PFSK-1 (cell line): ENCODE measurements around the gene KRTAP4-3.

Source experiments
- FOXP2 ChIP-seq: optimal IDR thresholded peaks from 2 replicates; pipeline ENCODE3; 2011; ENCODE audit warnings: borderline replicate concordance, control low read depth, inconsistent platforms; ENCODE audit not compliant: insufficient read depth; ENCODE audit errors: extremely low read length, extremely low read depth
- POLR2AphosphoS5 ChIP-seq: IDR thresholded peaks from 2 replicates; pipeline ENCODE4 v1.6.1; 2012; ENCODE audit warnings: low read depth, mild to moderate bottlenecking, control low read depth, low read length, moderate library complexity
- REST ChIP-seq, 2 experiments: IDR thresholded peaks; 2 replicates each; pipeline versions ENCODE4 v1.6.1 to v1.8.0; 2011 to 2012; ENCODE audit warnings: low read depth in 2 of 2, low read length in 2 of 2, control low read depth in 1 of 2, inconsistent platforms in 1 of 2, mild to moderate bottlenecking in 1 of 2, moderate library complexity in 1 of 2; ENCODE audit not compliant: insufficient read depth in 1 of 2
- SIN3A ChIP-seq: IDR thresholded peaks from 2 replicates; pipeline ENCODE4 v1.6.1; 2012; ENCODE audit warnings: mild to moderate bottlenecking, low read length, moderate library complexity, borderline replicate concordance; ENCODE audit not compliant: insufficient read depth
- TAF1 ChIP-seq: IDR thresholded peaks from 2 replicates; pipeline ENCODE4 v1.6.1; 2012; ENCODE audit warnings: low read length, control low read depth, borderline replicate concordance; ENCODE audit not compliant: insufficient read depth

Gene KRTAP4-3

GRCh38 chr17:41163828-41164227 lies 4.2 kb downstream of the KRTAP4-3 start:
- TF ChIP-seq POLR2AphosphoS5 (no peak), TAF1 (no peak), REST (IDR thresholded peaks at IDR 0.05; ENCODE audit: insufficient read depth in 1 of 2, low read depth in 2 of 2, low read length in 2 of 2) (no peak), FOXP2 (no peak), SIN3A (no peak)

GRCh38 chr17:41160648-41161047 lies 7.4 kb downstream of the KRTAP4-3 start, which contains the start of gene KRTAP4-4:
Gene KRTAP4-4 (minus strand): TSS chr17:41160748. CDS start chr17:41160691, 57 bp downstream.
- TF ChIP-seq POLR2AphosphoS5 (no peak), FOXP2 (no peak), SIN3A (no peak), REST (IDR thresholded peaks at IDR 0.05; ENCODE audit: insufficient read depth in 1 of 2, low read depth in 2 of 2, low read length in 2 of 2) (no peak), TAF1 (no peak)

GRCh38 chr17:41153856-41154255 lies 14.2 kb downstream of the KRTAP4-3 start:
- TF ChIP-seq REST (IDR thresholded peaks at IDR 0.05; ENCODE audit: insufficient read depth in 1 of 2, low read depth in 2 of 2, low read length in 2 of 2) (no peak), FOXP2 (no peak), POLR2AphosphoS5 (no peak), TAF1 (no peak), SIN3A (no peak)

GRCh38 chr17:41151525-41151924 lies 16.5 kb downstream of the KRTAP4-3 start:
- no peak for TF ChIP-seq POLR2AphosphoS5
- TF ChIP-seq REST (IDR thresholded peaks at IDR 0.05; ENCODE audit: insufficient read depth in 1 of 2, low read depth in 2 of 2, low read length in 2 of 2) = no peak
- no peak for TF ChIP-seq SIN3A
- TF ChIP-seq FOXP2 = no peak

- TF ChIP-seq POLR2AphosphoS5 (no peak), REST (IDR thresholded peaks at IDR 0.05; ENCODE audit: insufficient read depth in 1 of 2, low read depth in 2 of 2, low read length in 2 of 2) (no peak), FOXP2 (no peak), TAF1 (no peak), SIN3A (no peak)
Observed at GRCh38 chr17:41150026-41150425, 18.0 kb downstream of the KRTAP4-3 start.
